Neural cell (in vitro differentiated cells): ENCODE data around the gene DNER. TPM values are rescaled to one million over a fixed set of nuclear protein-coding genes. Genes with fewer than 3 reads are reported as not detected.

Experiments used
- H2AFZ ChIP-seq: fragments of 200-600, 300-800 bp; sonication (generic), shearing (Covaris generic); 2 replicates; pipeline ENCODE4 v1.6.0; 2014; ENCODE audit warnings: low read depth, mild to moderate bottlenecking, antibody characterized with exemption, low read length, moderate library complexity
- H3F3A ChIP-seq: fragments of 200-600 bp; shearing (Covaris generic); 2 replicates; pipeline ENCODE4 v1.6.1; 2016; ENCODE audit warnings: mild to moderate bottlenecking, moderate library complexity, mixed read lengths, antibody characterized with exemption, low read length; ENCODE audit not compliant: insufficient read depth, poor library complexity, severe bottlenecking
- H3K27ac ChIP-seq: fragments of 200-600, 300-800 bp; sonication (generic), shearing (Covaris generic); 2 replicates; pipeline ENCODE4 v1.5.1; 2014; ENCODE audit warnings: mild to moderate bottlenecking, low read length, moderate library complexity
- H3K27me3 ChIP-seq: fragments of 300-800, 200-600 bp; sonication (generic), shearing (Covaris generic); 2 replicates; pipeline ENCODE4 v1.6.0; 2014; ENCODE audit warnings: mild to moderate bottlenecking, low read depth, low read length, moderate library complexity; ENCODE audit not compliant: insufficient read depth
- H3K36me3 ChIP-seq: fragments of 300-800, 200-600 bp; sonication (generic), shearing (Covaris generic); 2 replicates; pipeline ENCODE4 v1.5.1; 2014; ENCODE audit warnings: mild to moderate bottlenecking, antibody characterized with exemption, low read length, moderate library complexity; ENCODE audit not compliant: insufficient read depth
- H3K4me2 ChIP-seq: fragments of 300-800, 200-600 bp; sonication (generic), shearing (Covaris generic); 2 replicates; pipeline ENCODE4 v1.6.0; 2014; ENCODE audit warnings: mild to moderate bottlenecking, low read length
- H3K4me3 ChIP-seq: fragments of 300-800, 200-600 bp; sonication (generic), shearing (Covaris generic); 2 replicates; pipeline ENCODE4 v1.5.1; 2014; ENCODE audit warnings: mild to moderate bottlenecking, low read length, moderate library complexity
- H3K79me2 ChIP-seq: fragments of 200-600 bp; shearing (Covaris generic); replicated peaks from 2 replicates; pipeline ENCODE4 v1.6.0; 2014; ENCODE audit warnings: mild to moderate bottlenecking, low read length, moderate library complexity; ENCODE audit not compliant: insufficient read depth
- H3K9ac ChIP-seq: fragments of 300-800, 200-600 bp; sonication (generic), shearing (Covaris generic); 2 replicates; pipeline ENCODE4 v1.6.1; 2016; ENCODE audit warnings: mild to moderate bottlenecking, low read length, mixed read lengths
- H3K9me2 ChIP-seq: fragments of 200-600 bp; shearing (Covaris generic); 2 replicates; pipeline ENCODE4 v1.6.1; 2016; ENCODE audit warnings: mild to moderate bottlenecking, low read length, mixed read lengths; ENCODE audit not compliant: insufficient read depth
- H3K9me3 ChIP-seq: fragments of 200-600, 300-800 bp; sonication (generic), shearing (Covaris generic); 2 replicates; pipeline ENCODE4 v1.6.1; 2016; ENCODE audit warnings: mild to moderate bottlenecking, mixed run types, low read length, moderate library complexity, mixed read lengths
- H4K20me1 ChIP-seq: fragments of 200-600 bp; shearing (Covaris generic); 2 replicates; pipeline ENCODE4 v1.6.1; 2016; ENCODE audit warnings: mild to moderate bottlenecking, mixed run types; ENCODE audit not compliant: insufficient read depth
- EP300 ChIP-seq: fragments of 450-650 bp; conservative IDR thresholded peaks from 2 replicates; pipeline ENCODE4 v1.6.1; 2014; ENCODE audit warnings: antibody characterized with exemption, mild to moderate bottlenecking, moderate library complexity; ENCODE audit not compliant: poor library complexity, severe bottlenecking
- EZH2 ChIP-seq: fragments of 200-600, 300-800 bp; shearing (Covaris generic), sonication (generic); IDR thresholded peaks from 2 replicates; pipeline ENCODE4 v1.6.1; 2014; ENCODE audit warnings: antibody characterized with exemption, low read length, borderline replicate concordance, mild to moderate bottlenecking; ENCODE audit not compliant: insufficient read depth, poor library complexity, severe bottlenecking
- MXI1 ChIP-seq: fragments of 450-650 bp; conservative IDR thresholded peaks from 2 replicates; pipeline ENCODE4 v1.6.1; 2014; ENCODE audit warnings: antibody characterized with exemption, mild to moderate bottlenecking; ENCODE audit not compliant: poor library complexity, severe bottlenecking
- POLR2AphosphoS5 ChIP-seq: IDR thresholded peaks from 2 replicates; pipeline ENCODE4 v1.6.1; 2012
- RAD21 ChIP-seq: fragments of 450-650 bp; conservative IDR thresholded peaks from 2 replicates; pipeline ENCODE4 v1.6.1; 2014; ENCODE audit warnings: antibody characterized with exemption, mild to moderate bottlenecking, moderate library complexity
- SMC3 ChIP-seq: fragments of 450-650 bp; conservative IDR thresholded peaks from 2 replicates; pipeline ENCODE4 v1.6.1; 2014; ENCODE audit warnings: antibody characterized with exemption, mild to moderate bottlenecking, moderate library complexity; ENCODE audit not compliant: poor library complexity
- TAF1 ChIP-seq: IDR thresholded peaks from 2 replicates; pipeline ENCODE4 v1.6.1; 2012; ENCODE audit warnings: low read depth
- polyA plus RNA-seq: library from polyadenylated mRNA; depleted of rRNA; stranded (reverse); fragments of >200 nt; gene quantifications from 2 replicates; pipeline ENCODE4 v1.2.3, GENCODE V29; 2014
- TF ChIP-seq, protein P1 (sequence below): IDR thresholded peaks from 2 replicates; pipeline ENCODE4 v1.6.1; 2012; ENCODE audit warnings: borderline replicate concordance
- TF ChIP-seq, protein P2 (sequence below): fragments of 450-650 bp; IDR thresholded peaks from 2 replicates; pipeline ENCODE4 v1.5.1; 2014; ENCODE audit warnings: antibody characterized with exemption, mild to moderate bottlenecking, moderate library complexity; ENCODE audit not compliant: poor library complexity, severe bottlenecking

DNER gene
- polyA plus RNA-seq, 1 donor from 2014 or later: 310 TPM

DNA sequence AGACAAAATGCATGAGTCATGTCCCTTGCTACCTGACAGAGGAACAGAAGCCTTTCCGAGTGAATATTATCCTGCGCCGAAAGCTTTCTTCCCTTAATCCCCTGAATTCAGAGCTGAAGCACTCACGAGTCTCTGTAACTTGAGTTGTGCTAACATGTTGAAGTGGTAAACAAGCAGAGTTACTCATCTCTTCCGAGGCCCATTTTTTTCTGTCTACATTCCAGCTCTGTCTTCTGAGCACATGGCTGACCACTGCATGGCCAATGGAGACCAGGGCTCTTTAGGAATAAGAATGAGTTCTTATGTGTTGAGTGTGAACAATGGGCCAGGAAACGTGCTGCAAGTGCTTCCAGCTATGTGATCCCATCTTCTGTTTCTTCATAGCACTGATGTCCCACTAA is 370.2 kb downstream of the DNER start:
- H3K4me3 ChIP-seq: no peak overlapping the region
- TF ChIP-seq SMC3 (no peak), POLR2AphosphoS5 (no peak), RAD21 (no peak), TAF1 (no peak), EP300 (no peak), MXI1 (no peak), EZH2 (no peak)
- TF ChIP-seq, protein P1, sequence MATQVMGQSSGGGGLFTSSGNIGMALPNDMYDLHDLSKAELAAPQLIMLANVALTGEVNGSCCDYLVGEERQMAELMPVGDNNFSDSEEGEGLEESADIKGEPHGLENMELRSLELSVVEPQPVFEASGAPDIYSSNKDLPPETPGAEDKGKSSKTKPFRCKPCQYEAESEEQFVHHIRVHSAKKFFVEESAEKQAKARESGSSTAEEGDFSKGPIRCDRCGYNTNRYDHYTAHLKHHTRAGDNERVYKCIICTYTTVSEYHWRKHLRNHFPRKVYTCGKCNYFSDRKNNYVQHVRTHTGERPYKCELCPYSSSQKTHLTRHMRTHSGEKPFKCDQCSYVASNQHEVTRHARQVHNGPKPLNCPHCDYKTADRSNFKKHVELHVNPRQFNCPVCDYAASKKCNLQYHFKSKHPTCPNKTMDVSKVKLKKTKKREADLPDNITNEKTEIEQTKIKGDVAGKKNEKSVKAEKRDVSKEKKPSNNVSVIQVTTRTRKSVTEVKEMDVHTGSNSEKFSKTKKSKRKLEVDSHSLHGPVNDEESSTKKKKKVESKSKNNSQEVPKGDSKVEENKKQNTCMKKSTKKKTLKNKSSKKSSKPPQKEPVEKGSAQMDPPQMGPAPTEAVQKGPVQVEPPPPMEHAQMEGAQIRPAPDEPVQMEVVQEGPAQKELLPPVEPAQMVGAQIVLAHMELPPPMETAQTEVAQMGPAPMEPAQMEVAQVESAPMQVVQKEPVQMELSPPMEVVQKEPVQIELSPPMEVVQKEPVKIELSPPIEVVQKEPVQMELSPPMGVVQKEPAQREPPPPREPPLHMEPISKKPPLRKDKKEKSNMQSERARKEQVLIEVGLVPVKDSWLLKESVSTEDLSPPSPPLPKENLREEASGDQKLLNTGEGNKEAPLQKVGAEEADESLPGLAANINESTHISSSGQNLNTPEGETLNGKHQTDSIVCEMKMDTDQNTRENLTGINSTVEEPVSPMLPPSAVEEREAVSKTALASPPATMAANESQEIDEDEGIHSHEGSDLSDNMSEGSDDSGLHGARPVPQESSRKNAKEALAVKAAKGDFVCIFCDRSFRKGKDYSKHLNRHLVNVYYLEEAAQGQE: no peak
- TF ChIP-seq, protein P2, sequence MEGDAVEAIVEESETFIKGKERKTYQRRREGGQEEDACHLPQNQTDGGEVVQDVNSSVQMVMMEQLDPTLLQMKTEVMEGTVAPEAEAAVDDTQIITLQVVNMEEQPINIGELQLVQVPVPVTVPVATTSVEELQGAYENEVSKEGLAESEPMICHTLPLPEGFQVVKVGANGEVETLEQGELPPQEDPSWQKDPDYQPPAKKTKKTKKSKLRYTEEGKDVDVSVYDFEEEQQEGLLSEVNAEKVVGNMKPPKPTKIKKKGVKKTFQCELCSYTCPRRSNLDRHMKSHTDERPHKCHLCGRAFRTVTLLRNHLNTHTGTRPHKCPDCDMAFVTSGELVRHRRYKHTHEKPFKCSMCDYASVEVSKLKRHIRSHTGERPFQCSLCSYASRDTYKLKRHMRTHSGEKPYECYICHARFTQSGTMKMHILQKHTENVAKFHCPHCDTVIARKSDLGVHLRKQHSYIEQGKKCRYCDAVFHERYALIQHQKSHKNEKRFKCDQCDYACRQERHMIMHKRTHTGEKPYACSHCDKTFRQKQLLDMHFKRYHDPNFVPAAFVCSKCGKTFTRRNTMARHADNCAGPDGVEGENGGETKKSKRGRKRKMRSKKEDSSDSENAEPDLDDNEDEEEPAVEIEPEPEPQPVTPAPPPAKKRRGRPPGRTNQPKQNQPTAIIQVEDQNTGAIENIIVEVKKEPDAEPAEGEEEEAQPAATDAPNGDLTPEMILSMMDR: no peak
- no peak overlapping the region for H3K4me2 ChIP-seq
- H3K36me3 ChIP-seq: no peaks in the 10 kb centered on the region
- H2AFZ ChIP-seq: no peak overlapping the region
- no peaks in the 10 kb centered on the region for H3K79me2 ChIP-seq
- H3K9ac ChIP-seq: no peak overlapping the region
- no peaks in the 10 kb centered on the region for H3F3A ChIP-seq
- H4K20me1 ChIP-seq: no peaks in the 10 kb centered on the region
- no peaks in the 10 kb centered on the region for H3K9me2 ChIP-seq
- H3K27ac ChIP-seq: no peak overlapping the region
- H3K9me3 ChIP-seq: no peaks in the 10 kb centered on the region
- no peaks in the 10 kb centered on the region for H3K27me3 ChIP-seq

DNA sequence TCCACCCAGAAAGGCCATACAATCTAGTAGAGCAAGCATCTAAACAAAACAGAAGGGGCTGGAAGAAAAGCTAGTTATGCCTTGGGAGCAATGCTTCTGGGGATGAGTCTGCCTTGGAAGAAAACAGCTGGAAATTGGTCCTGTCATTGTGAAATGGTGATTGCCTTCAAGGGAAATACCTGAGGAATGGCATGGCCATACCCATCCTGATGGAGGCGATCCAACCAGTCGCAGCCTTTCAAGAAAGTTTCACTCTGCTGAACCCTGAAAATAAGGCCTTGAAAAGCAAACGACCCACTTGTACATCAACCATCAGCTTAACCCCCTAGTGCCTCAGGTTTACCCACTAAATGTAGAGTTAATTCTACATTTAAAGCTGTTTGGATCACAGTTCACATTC is 370.7 kb downstream of the DNER start:
- Histone ChIP-seq H3K4me2 (no peak overlapping the region), H3K79me2 (no peaks in the 10 kb centered on the region), H2AFZ (no peak overlapping the region), H3K9ac (no peak overlapping the region), H3K27me3 (no peaks in the 10 kb centered on the region), H3K36me3 (no peaks in the 10 kb centered on the region), H3K4me3 (no peak overlapping the region), H4K20me1 (no peaks in the 10 kb centered on the region), H3F3A (no peaks in the 10 kb centered on the region), H3K9me2 (no peaks in the 10 kb centered on the region), H3K27ac (no peak overlapping the region), H3K9me3 (no peaks in the 10 kb centered on the region)
- TF ChIP-seq EP300: no peak
- TF ChIP-seq TAF1: no peak
- TF ChIP-seq, protein P2: no peak
- no peak for TF ChIP-seq MXI1
- no peak for TF ChIP-seq SMC3
